Panc1 (cell line): ENCODE measurements around the gene ADARB2. TPM values are rescaled to one million over a fixed set of nuclear protein-coding genes. Genes with fewer than 3 reads are reported as not detected.

Source experiments
- ATAC-seq: fragments of 200-7000 bp; cut with Tn5 transposase; 2 replicates; pipeline ENCODE4 v1.9.1; 2020; ENCODE audit warnings: mild to moderate bottlenecking, moderate library complexity
- BruUV-seq: library from RNA; stranded (reverse); fragments of 400-500 nt; replicated peaks from 2 replicates; lab custom pipeline; 2021; lab: Mats Ljungman, UMichigan
- CTCF ChIA-PET: fragments of 300-600 bp; sonication (Branson Sonifier 250); formaldehyde crosslinking; loops from one replicate; lab custom pipeline; 2022; ENCODE audit warnings: antibody characterized with exemption; lab: Charles Lee
- POLR2A ChIA-PET: fragments of 300-600 bp; sonication (Branson Sonifier 250); formaldehyde crosslinking; loops from one replicate; lab custom pipeline; 2022; ENCODE audit warnings: antibody characterized with exemption; lab: Charles Lee
- DNase-seq: peaks from one replicate; pipeline ENCODE4 v3.0.0-alpha.2; 2010; ENCODE audit warnings: low read depth, low spot score
- H3K27ac ChIP-seq: 2 replicates; pipeline ENCODE4 v1.5.1; 2011; ENCODE audit warnings: mild to moderate bottlenecking, low read length, inconsistent platforms
- H3K27me3 ChIP-seq: fragments of 200-500 bp; sonication (Bioruptor generic); 2 replicates; pipeline ENCODE4 v1.6.0; 2014; ENCODE audit warnings: low read length, inconsistent platforms; ENCODE audit not compliant: control insufficient read depth, insufficient read depth
- H3K36me3 ChIP-seq: fragments of 200-500 bp; sonication (Bioruptor generic); 2 replicates; pipeline ENCODE4 v1.5.1; 2014; ENCODE audit warnings: inconsistent platforms, mild to moderate bottlenecking, low read length, moderate library complexity; ENCODE audit not compliant: control insufficient read depth, insufficient read depth
- H3K4me1 ChIP-seq: 2 replicates; pipeline ENCODE4 v1.5.1; 2011; ENCODE audit warnings: inconsistent platforms, mild to moderate bottlenecking, low read length, moderate library complexity; ENCODE audit not compliant: control insufficient read depth, insufficient read depth
- H3K4me3 ChIP-seq, 2 experiments: 2 replicates each; pipeline ENCODE4 v1.5.1; 2011 to 2012; ENCODE audit warnings: low read depth in 2 of 2, low read length in 2 of 2, mild to moderate bottlenecking in 2 of 2, inconsistent platforms in 1 of 2, moderate library complexity in 1 of 2
- H3K9me3 ChIP-seq: fragments of 200-500 bp; sonication (Bioruptor generic); 2 replicates; pipeline ENCODE4 v1.5.1; 2014; ENCODE audit warnings: low read depth, mild to moderate bottlenecking, inconsistent platforms, low read length, moderate library complexity; ENCODE audit not compliant: control insufficient read depth, insufficient read depth
- CTCF ChIP-seq: fragments of 450-650 bp; IDR thresholded peaks from 2 replicates; pipeline ENCODE4 v1.5.1; 2017; ENCODE audit warnings: mild to moderate bottlenecking
- POLR2AphosphoS5 ChIP-seq: IDR thresholded peaks from 2 replicates; pipeline ENCODE4 v1.6.1; 2012; ENCODE audit warnings: mild to moderate bottlenecking, low read depth, low read length, moderate library complexity
- SIN3A ChIP-seq: IDR thresholded peaks from 2 replicates; pipeline ENCODE4 v1.6.1; 2012; ENCODE audit warnings: low read depth, mild to moderate bottlenecking, low read length, moderate library complexity, borderline replicate concordance; ENCODE audit not compliant: insufficient read depth
- TCF7L2 ChIP-seq: IDR thresholded peaks from 2 replicates; pipeline ENCODE4 v1.6.1; 2011; ENCODE audit warnings: mild to moderate bottlenecking, low read depth, low read length, inconsistent platforms
- in situ Hi-C: cut with HindIII; loops from 2 replicates; pipeline ENCODE4 v1.10.0; 2016; ENCODE audit warnings: low sequenced_read_pairs, low pct_unique_long_range_greater_than_20kb
- intact Hi-C: fragments of 100-400 bp; cut with micrococcal nuclease; formaldehyde crosslinking; loops from one replicate; pipeline ENCODE4 v1.10.0; 2022; ENCODE audit not compliant: unreplicated experiment
- total RNA-seq: library from RNA; stranded (reverse); gene quantifications from one replicate; pipeline ENCODE4 v1.2.1, GENCODE V29; 2021; ENCODE audit not compliant: unreplicated experiment
- TF ChIP-seq, protein P1 (sequence below), 2 experiments: IDR thresholded peaks; 2 replicates each; pipeline ENCODE4 v1.6.1; 2011 to 2012; ENCODE audit warnings: low read depth in 2 of 2, control low read depth in 1 of 2, low read length in 1 of 2, mild to moderate bottlenecking in 1 of 2, moderate library complexity in 1 of 2; ENCODE audit not compliant: insufficient read depth in 1 of 2

ADARB2 gene
- total RNA-seq, 1 experiment from 2014 or later, result 0.31 TPM

DNA sequence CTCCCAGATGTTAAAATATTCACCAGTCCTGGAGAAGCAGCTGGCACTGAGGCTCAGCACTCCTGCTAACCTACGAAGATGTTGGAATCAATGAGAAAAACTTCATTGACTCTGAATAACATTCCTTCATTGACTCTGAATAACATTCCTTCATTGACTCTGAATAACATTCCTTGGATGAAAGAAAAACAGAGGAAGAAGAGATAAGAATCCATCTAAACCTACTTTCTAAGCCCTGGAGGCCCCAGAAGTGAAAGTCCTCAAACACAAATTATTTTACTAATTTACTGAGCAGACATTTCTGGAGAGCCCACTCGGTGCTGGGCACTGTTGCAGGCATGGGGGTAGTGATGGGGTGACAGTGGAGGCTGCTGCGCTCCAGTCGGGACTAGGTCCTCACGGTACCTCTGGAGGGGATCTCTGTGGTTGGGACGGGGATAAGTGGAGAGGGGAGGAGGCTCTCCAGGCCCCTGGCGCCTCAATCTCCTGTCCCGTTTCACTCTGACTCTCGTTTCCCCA, 427.0 kb downstream of the ADARB2 start:
- in situ Hi-C loops, result no loop called here
- H3K4me3 ChIP-seq, result no peak overlapping the region
- ChIA-PET CTCF (no interaction called here), POLR2A (no interaction called here)
- H3K9me3 ChIP-seq, result no peaks in the 10 kb centered on the region
- BruUV-seq, result no TSS peak
- H3K4me1 ChIP-seq, result no peaks in the 10 kb centered on the region
- ATAC-seq (no peak), DNase-seq (no peak)
- intact Hi-C loops, result no loop called here
- no peak overlapping the region for H3K27ac ChIP-seq
- H3K36me3 ChIP-seq, result no peaks in the 10 kb centered on the region
- TF ChIP-seq, protein P1, sequence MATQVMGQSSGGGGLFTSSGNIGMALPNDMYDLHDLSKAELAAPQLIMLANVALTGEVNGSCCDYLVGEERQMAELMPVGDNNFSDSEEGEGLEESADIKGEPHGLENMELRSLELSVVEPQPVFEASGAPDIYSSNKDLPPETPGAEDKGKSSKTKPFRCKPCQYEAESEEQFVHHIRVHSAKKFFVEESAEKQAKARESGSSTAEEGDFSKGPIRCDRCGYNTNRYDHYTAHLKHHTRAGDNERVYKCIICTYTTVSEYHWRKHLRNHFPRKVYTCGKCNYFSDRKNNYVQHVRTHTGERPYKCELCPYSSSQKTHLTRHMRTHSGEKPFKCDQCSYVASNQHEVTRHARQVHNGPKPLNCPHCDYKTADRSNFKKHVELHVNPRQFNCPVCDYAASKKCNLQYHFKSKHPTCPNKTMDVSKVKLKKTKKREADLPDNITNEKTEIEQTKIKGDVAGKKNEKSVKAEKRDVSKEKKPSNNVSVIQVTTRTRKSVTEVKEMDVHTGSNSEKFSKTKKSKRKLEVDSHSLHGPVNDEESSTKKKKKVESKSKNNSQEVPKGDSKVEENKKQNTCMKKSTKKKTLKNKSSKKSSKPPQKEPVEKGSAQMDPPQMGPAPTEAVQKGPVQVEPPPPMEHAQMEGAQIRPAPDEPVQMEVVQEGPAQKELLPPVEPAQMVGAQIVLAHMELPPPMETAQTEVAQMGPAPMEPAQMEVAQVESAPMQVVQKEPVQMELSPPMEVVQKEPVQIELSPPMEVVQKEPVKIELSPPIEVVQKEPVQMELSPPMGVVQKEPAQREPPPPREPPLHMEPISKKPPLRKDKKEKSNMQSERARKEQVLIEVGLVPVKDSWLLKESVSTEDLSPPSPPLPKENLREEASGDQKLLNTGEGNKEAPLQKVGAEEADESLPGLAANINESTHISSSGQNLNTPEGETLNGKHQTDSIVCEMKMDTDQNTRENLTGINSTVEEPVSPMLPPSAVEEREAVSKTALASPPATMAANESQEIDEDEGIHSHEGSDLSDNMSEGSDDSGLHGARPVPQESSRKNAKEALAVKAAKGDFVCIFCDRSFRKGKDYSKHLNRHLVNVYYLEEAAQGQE (IDR thresholded peaks at IDR 0.05; ENCODE audit: insufficient read depth in 1 of 2, low read depth in 2 of 2, low read length in 1 of 2), result no peak
- no peak for TF ChIP-seq TCF7L2
- TF ChIP-seq SIN3A, result no peak
- no peak for TF ChIP-seq CTCF
- TF ChIP-seq POLR2AphosphoS5, result no peak
- no peaks in the 10 kb centered on the region for H3K27me3 ChIP-seq

GRCh38 chr10:1309617-1310270, 427.6 kb downstream of the ADARB2 start:
- Histone ChIP-seq H3K4me1 (no peaks in the 10 kb centered on the region), H3K9me3 (no peaks in the 10 kb centered on the region), H3K27me3 (no peaks in the 10 kb centered on the region), H3K36me3 (no peaks in the 10 kb centered on the region), H3K4me3 (no peak overlapping the region), H3K27ac (no peak overlapping the region)
- TF ChIP-seq POLR2AphosphoS5, result no peak
- no peak for TF ChIP-seq SIN3A
- TF ChIP-seq CTCF, result no peak
- no peak for TF ChIP-seq TCF7L2
- TF ChIP-seq, protein P1 (IDR thresholded peaks at IDR 0.05; ENCODE audit: insufficient read depth in 1 of 2, low read depth in 2 of 2, low read length in 1 of 2), result no peak
- in situ Hi-C loops, result no loop called here
- DNase-seq (no peak), ATAC-seq (no peak)
- no TSS peak for BruUV-seq
- ChIA-PET CTCF (no interaction called here), POLR2A (no interaction called here)
- intact Hi-C loops, result no loop called here
